Type B pancreatic cell (in vitro differentiated cells): ENCODE measurements around the gene GABRB1. TPM values are rescaled to one million over a fixed set of nuclear protein-coding genes. Genes with fewer than 3 reads are reported as not detected.

Source experiments
- DNase-seq: peaks from one replicate; pipeline ENCODE4 v3.0.0; 2021; ENCODE audit warnings: mixed read lengths; ENCODE audit not compliant: unreplicated experiment; ENCODE audit errors: extremely low spot score
- H3K27ac Mint-ChIP-seq: 2 replicates; pipeline ENCODE4 v1.8.0; 2021; ENCODE audit warnings: mild to moderate bottlenecking, mixed read lengths
- H3K27me3 Mint-ChIP-seq: 2 replicates; pipeline ENCODE4 v1.8.0; 2021; ENCODE audit warnings: mixed read lengths
- H3K36me3 Mint-ChIP-seq: 2 replicates; pipeline ENCODE4 v1.8.0; 2021; ENCODE audit warnings: mixed read lengths
- H3K4me1 Mint-ChIP-seq: one replicate; pipeline ENCODE4 v1.8.0; 2021; ENCODE audit warnings: mixed read lengths; ENCODE audit not compliant: unreplicated experiment
- H3K4me3 Mint-ChIP-seq: 2 replicates; pipeline ENCODE4 v1.8.0; 2021; ENCODE audit warnings: mild to moderate bottlenecking, mixed read lengths
- H3K9me3 Mint-ChIP-seq: 2 replicates; pipeline ENCODE4 v1.8.0; 2021; ENCODE audit warnings: mixed read lengths
- total RNA-seq: library from RNA; stranded (reverse); gene quantifications from 2 replicates; pipeline ENCODE4 v1.2.1, GENCODE V29; 2021; ENCODE audit warnings: low replicate concordance
- TF ChIP-seq, protein P1 (sequence below): fragments of 200-600 bp; sonication (generic); conservative IDR thresholded peaks from 2 replicates; pipeline ENCODE4 v1.5.0; 2021; ENCODE audit warnings: antibody characterized with exemption, mild to moderate bottlenecking

The GABRB1 gene
- total RNA-seq, 1 donor from 2014 or later = 1.1 TPM

DNA sequence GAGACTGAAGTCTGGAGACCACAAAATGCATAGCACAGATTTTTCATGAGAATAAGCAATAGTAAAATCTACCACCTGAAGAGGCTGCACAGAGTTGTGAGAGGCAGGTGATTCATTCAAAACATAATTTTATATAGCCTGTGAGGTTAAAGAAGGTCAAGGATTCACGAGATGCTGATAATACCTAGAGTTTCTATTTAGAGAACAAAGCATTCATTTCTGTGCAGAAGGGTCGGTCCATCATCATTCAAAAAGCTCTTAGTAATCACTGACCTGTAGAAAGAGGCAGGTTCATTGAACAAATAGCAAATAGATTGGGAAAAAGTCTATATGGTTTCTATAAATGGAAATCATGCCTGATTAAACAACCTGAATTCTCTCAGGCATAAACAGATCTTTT lies 26.6 kb downstream of the GABRB1 start:
- Mint-ChIP-seq H3K4me3 (no peak overlapping the region), H3K4me1 (no peaks in the 10 kb centered on the region), H3K36me3 (no peaks in the 10 kb centered on the region), H3K27me3 (no peaks in the 10 kb centered on the region), H3K27ac (no peak overlapping the region), H3K9me3 (no peaks in the 10 kb centered on the region)
- no peak for DNase-seq
- TF ChIP-seq, protein P1, sequence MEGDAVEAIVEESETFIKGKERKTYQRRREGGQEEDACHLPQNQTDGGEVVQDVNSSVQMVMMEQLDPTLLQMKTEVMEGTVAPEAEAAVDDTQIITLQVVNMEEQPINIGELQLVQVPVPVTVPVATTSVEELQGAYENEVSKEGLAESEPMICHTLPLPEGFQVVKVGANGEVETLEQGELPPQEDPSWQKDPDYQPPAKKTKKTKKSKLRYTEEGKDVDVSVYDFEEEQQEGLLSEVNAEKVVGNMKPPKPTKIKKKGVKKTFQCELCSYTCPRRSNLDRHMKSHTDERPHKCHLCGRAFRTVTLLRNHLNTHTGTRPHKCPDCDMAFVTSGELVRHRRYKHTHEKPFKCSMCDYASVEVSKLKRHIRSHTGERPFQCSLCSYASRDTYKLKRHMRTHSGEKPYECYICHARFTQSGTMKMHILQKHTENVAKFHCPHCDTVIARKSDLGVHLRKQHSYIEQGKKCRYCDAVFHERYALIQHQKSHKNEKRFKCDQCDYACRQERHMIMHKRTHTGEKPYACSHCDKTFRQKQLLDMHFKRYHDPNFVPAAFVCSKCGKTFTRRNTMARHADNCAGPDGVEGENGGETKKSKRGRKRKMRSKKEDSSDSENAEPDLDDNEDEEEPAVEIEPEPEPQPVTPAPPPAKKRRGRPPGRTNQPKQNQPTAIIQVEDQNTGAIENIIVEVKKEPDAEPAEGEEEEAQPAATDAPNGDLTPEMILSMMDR = no peak

DNA sequence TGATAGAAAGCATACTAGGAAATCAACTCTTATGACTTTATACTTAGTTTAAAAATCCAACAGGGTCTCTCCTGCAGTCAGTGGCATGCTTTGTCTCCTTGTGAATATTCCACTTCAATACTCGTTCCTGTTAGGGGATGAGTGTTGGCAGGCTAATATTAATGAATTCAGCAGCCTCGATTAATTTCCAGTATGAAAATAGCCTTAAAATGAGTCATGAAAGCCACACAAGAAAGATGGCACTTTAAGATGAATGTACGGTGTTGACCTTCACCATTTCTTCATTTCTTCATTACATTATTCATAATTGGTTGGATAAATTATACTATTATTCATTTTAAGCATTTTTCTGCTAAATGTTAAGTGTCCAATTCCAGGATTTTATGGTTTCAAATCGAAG lies 29.2 kb downstream of the GABRB1 start:
- no peak overlapping the region for H3K27ac Mint-ChIP-seq
- H3K27me3 Mint-ChIP-seq = no peaks in the 10 kb centered on the region
- H3K4me3 Mint-ChIP-seq = no peak overlapping the region
- no peaks in the 10 kb centered on the region for H3K36me3 Mint-ChIP-seq
- no peaks in the 10 kb centered on the region for H3K9me3 Mint-ChIP-seq
- no peak for DNase-seq
- TF ChIP-seq, protein P1 = no peak
- peaks cover 5% of the 10 kb centered on the region for H3K4me1 Mint-ChIP-seq

DNA sequence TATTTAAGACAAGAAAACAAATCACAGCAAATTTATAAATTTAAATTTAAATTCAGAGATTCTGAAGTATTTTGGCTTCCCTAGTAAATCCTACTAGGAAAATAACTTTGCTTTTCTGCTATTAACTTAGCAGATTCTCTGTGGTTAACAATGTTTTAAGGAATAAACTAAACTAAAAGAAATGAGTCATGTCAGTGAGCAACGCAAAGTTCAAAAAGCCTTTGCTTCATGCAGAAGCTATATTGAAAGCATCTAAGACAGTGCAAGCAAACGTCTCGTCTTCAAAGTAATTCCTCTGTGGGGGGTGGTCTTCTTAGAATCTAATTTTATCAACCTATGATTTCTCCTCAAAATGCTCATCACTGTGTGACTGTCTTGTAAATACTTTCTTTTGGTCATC lies 30.1 kb downstream of the GABRB1 start:
- no peak overlapping the region for H3K27ac Mint-ChIP-seq
- H3K36me3 Mint-ChIP-seq = no peaks in the 10 kb centered on the region
- no peaks in the 10 kb centered on the region for H3K27me3 Mint-ChIP-seq
- no peak overlapping the region for H3K4me3 Mint-ChIP-seq
- TF ChIP-seq, protein P1 = no peak
- H3K9me3 Mint-ChIP-seq = no peaks in the 10 kb centered on the region
- peaks cover 5% of the 10 kb centered on the region for H3K4me1 Mint-ChIP-seq
- DNase-seq = no peak

DNA sequence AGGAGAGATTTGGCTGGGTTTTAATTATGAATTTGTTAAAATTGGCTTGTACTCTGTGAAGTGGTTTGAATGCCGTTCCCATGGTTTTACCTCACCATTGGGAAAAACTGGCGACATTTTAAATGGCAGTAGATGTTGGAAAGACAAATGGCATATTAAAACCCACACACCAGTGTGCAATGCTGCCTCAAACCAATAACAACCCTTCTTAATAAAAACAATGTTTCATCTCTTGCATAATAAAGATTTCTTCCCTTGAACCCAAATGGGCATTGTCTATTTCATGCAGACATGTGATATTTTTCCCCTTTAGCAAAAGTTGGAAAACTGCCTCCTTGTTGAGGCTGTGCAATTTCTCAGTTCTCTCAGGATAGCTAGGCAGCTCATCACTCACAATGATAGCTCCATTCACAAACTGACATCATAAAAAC lies 33.7 kb downstream of the GABRB1 start:
- DNase-seq = no peak
- no peaks in the 10 kb centered on the region for H3K9me3 Mint-ChIP-seq
- no peaks in the 10 kb centered on the region for H3K27me3 Mint-ChIP-seq
- H3K36me3 Mint-ChIP-seq = no peaks in the 10 kb centered on the region
- H3K4me1 Mint-ChIP-seq = peaks cover 5% of the 10 kb centered on the region
- no peak overlapping the region for H3K4me3 Mint-ChIP-seq
- H3K27ac Mint-ChIP-seq = no peak overlapping the region
- TF ChIP-seq, protein P1 = no peak

DNA sequence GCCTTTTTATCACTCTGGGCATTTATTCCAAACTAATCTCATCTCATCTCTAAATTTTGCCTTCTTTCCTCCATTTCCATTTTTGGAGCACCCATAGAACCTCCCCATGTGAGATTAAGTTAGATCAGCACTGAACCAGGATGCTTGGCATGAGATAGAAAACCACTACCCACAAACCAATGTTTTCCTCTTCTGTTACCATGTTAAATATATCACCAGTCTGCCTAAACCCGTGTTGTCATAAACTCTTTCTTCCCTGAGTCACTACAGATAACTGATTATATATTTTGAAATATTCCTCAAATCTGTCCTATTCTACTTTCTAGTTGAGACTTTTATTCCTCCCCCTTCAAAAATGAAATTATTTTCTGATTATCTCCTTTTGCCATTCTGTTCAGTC lies 37.6 kb downstream of the GABRB1 start:
- no peak for DNase-seq
- Mint-ChIP-seq H3K9me3 (no peaks in the 10 kb centered on the region), H3K27me3 (no peaks in the 10 kb centered on the region), H3K27ac (no peak overlapping the region), H3K4me1 (peaks cover 20% of the 10 kb centered on the region), H3K36me3 (no peaks in the 10 kb centered on the region), H3K4me3 (no peak overlapping the region)
- TF ChIP-seq, protein P1 = no peak

DNA sequence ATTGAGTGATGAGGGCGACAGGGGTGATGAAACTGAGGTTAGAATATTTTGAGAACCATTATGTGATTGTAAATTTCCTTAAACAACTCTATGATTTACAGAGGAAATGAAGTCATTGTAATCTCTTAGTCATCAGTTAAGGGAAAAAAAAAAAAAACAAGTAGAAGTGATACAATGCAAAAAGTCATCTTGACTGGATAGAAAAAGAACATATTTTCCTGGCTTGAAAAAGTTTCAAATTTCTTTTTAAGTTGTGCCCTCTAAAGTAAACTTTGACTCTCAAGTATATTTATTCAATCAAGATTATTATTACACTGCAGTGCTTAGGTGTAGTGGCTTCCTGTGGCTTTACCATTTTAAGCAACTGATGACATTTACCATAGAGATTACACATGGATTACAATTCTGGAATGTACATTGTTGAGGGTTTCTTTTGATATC lies 40.6 kb downstream of the GABRB1 start:
- H3K9me3 Mint-ChIP-seq = no peaks in the 10 kb centered on the region
- no peaks in the 10 kb centered on the region for H3K27me3 Mint-ChIP-seq
- H3K4me3 Mint-ChIP-seq = no peak overlapping the region
- no peak for DNase-seq
- H3K27ac Mint-ChIP-seq = no peak overlapping the region
- H3K36me3 Mint-ChIP-seq = no peaks in the 10 kb centered on the region
- H3K4me1 Mint-ChIP-seq = peaks cover 22% of the 10 kb centered on the region
- TF ChIP-seq, protein P1 = no peak
